Measurements from ENCODE around the gene NLGN1. TPM values are rescaled to one million over a fixed set of nuclear protein-coding genes. Genes with fewer than 3 reads are reported as not detected.

NLGN1 gene
- total and polyA plus RNA-seq, 2 of the 8 experiments (the other 6 are each of a cell fraction or from before 2014, with no cell fraction given): 7.8 to 14.8 TPM

DNA sequence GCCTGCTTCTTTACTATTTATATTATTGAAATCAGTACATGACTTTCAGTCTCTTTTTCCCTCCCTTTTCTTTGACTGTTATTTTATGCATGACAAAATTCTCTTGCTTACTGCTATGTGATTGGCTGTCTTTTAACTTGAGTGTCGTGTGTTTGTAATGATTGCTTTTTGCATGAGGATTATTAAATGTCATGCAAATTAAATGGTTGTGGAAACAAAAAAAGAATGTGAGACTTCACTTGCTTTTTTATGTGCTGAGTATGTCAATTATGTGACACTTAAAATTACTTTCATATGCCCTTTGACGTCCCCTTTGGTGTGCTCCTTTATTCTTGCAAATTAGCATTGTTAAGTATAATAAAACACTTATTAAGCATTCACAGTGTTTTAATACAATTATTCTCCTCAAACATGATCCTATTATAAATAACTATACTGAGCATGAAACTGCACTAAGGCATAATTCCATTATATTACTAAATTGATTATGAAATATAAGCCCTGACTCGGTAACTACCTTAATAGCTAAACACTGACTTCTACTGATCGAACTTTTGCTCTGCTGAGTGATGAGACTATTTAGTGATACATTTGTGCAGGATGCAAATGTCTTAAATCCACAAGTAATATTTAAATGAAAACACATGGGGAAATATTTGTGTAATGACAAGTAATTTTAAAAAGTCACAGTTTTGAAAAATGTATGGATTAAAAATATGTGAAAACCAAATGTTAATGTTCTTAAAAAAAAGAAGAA, 401.7 kb downstream of the NLGN1 start:
- H3K9me3 ChIP-seq (ENCODE audit: insufficient read depth in 2 of 2, low read depth in 1 of 2, low read length in 1 of 2): no peaks in the 10 kb centered on the region
- no peak overlapping the region for H2AFZ ChIP-seq (ENCODE audit: low read length)
- ChIA-PET POLR2A (ENCODE audit: partially characterized antibody) (no interaction called here), CTCF (ENCODE audit: partially characterized antibody) (no interaction called here)
- peak overlapping the region in 1 of 4 experiments; percentile 40; a peak in 1 of 8 replicates for H3K4me3 ChIP-seq (ENCODE audit: extremely low read depth in 1 of 4, insufficient read depth in 2 of 4, low read depth in 3 of 4, low read length in 4 of 4)
- H3K79me2 ChIP-seq (ENCODE audit: control insufficient read depth in 1 of 2, insufficient read depth in 2 of 2, low read length in 2 of 2): no peaks in the 10 kb centered on the region
- no peak for DNase-seq (ENCODE audit: low read depth in 1 of 2, low spot score in 2 of 2)
- no peak overlapping the region for H2BK15ac ChIP-seq (ENCODE audit: low read length)
- no peaks in the 10 kb centered on the region for H3K27me3 ChIP-seq (replicated peaks in 1 of 4; ENCODE audit: control insufficient read depth in 3 of 4, extremely low read depth in 1 of 4, insufficient read depth in 3 of 4, low read length in 3 of 4)
- no peak overlapping the region for H3K56ac ChIP-seq (replicated peaks; ENCODE audit: insufficient read length, low read depth, low read length)
- H4K8ac ChIP-seq (ENCODE audit: extremely low read depth, insufficient read depth, low read length): no peak overlapping the region
- H4K5ac ChIP-seq (ENCODE audit: insufficient read length, low read depth, low read length): no peak overlapping the region
- H3K4me1 ChIP-seq (replicated peaks in 1 of 4; ENCODE audit: control insufficient read depth in 3 of 4, insufficient read depth in 4 of 4, low read length in 3 of 4): peaks cover 0 to 4% (median 0%) of the 10 kb centered on the region in 4 experiments; a peak in 1 of 7 replicates
- 49% methylated on average over 4 of the region's 4 CpGs; no CpG with 5 or more reads in 1 of the 2 experiments for WGBS, 2 experiments (ENCODE audit: extremely low coverage in 1 of 2, insufficient coverage in 1 of 2, insufficient read length in 1 of 2, insufficient replicate concordance in 2 of 2, low coverage in 1 of 2, low lambda C conversion rate in 2 of 2, missing lambda C conversion rate in 1 of 2)
- FAIRE-seq: peak; percentile 68
- no peaks in the 10 kb centered on the region for H3K36me3 ChIP-seq (ENCODE audit: control insufficient read depth in 2 of 4, insufficient read depth in 4 of 4, low read length in 3 of 4)
- no peak overlapping the region for H3K23ac ChIP-seq (ENCODE audit: insufficient read length)
- H2BK5ac ChIP-seq (ENCODE audit: low read depth, low read length): no peak overlapping the region
- H3K27ac ChIP-seq (ENCODE audit: low read depth, low read length): no peak overlapping the region
- H3K4ac ChIP-seq (replicated peaks; ENCODE audit: insufficient read length, low read depth, low read length): no peak overlapping the region
- TF ChIP-seq MAFK (IDR thresholded peaks at IDR 0.05; ENCODE audit: low read depth, low read length) (no peak), BACH1 (IDR thresholded peaks at IDR 0.05; ENCODE audit: low read length) (no peak), SP1 (IDR thresholded peaks at IDR 0.05; ENCODE audit: low read depth, low read length) (no peak), YY1 (IDR thresholded peaks at IDR 0.05; ENCODE audit: low read depth, low read length) (no peak), TEAD4 (IDR thresholded peaks at IDR 0.05; ENCODE audit: low read depth, low read length) (no peak), BRCA1 (IDR thresholded peaks at IDR 0.05; ENCODE audit: low read depth, low read length) (no peak), SRF (IDR thresholded peaks at IDR 0.05; ENCODE audit: low read depth, low read length) (no peak), NANOG (IDR thresholded peaks at IDR 0.05; ENCODE audit: insufficient read depth, low read depth, low read length, poor library complexity, severe bottlenecking) (no peak)
- no peak overlapping the region for H3K4me2 ChIP-seq (ENCODE audit: insufficient read depth in 1 of 2, low read depth in 2 of 2, low read length in 2 of 2)
- no peaks in the 10 kb centered on the region for H4K20me1 ChIP-seq (replicated peaks in 1 of 2; ENCODE audit: control insufficient read depth in 1 of 2, insufficient read depth in 2 of 2, low read length in 2 of 2)
- no peaks in the 10 kb centered on the region for H3K79me1 ChIP-seq (ENCODE audit: low read depth, low read length)
- no peak overlapping the region for H3K18ac ChIP-seq (ENCODE audit: extremely low read depth, low read length)
- H3K23me2 ChIP-seq (ENCODE audit: low read depth, low read length): no peaks in the 10 kb centered on the region
- no peak overlapping the region for H2AK5ac ChIP-seq (ENCODE audit: low read depth, low read length)
- H2BK120ac ChIP-seq (replicated peaks; ENCODE audit: low read depth, low read length): no peak overlapping the region
- H4K91ac ChIP-seq (replicated peaks; ENCODE audit: insufficient read length, low read length): no peak overlapping the region
- no peak overlapping the region for H2BK12ac ChIP-seq (ENCODE audit: low read depth, low read length)
- H2BK20ac ChIP-seq (ENCODE audit: low read length): no peak overlapping the region
- H3K14ac ChIP-seq (ENCODE audit: insufficient read length): no peak overlapping the region
- H3K9ac ChIP-seq (replicated peaks in 1 of 4; ENCODE audit: extremely low read depth in 1 of 4, low read depth in 3 of 4, low read length in 3 of 4): no peak overlapping the region
